Posterior cingulate gyrus (tissue), 11 donors: ENCODE results near the gene MAP2K5.
"Not testable (repeated sequence)": the region's sequence is repeated elsewhere in the genome, so short reads cannot be mapped to it uniquely, and the experiment has no call there.

Experiments
- DNase-seq, 10 donors: peaks; one replicate each; pipeline versions ENCODE4 v3.0.0 to v3.0.0-alpha.2; 2020 to 2021; ENCODE audit warnings: mixed read lengths in 3 of 10
- intact Hi-C: fragments of 100-400 bp; cut with DNase I; formaldehyde crosslinking; loops from one replicate; pipeline ENCODE4 v1.15.1; 2023

The MAP2K5 gene

GRCh38 chr15:67590191-67590590 is 47.7 kb downstream of the MAP2K5 start:
- intact Hi-C loops, result no loop called here
- no peak for DNase-seq

GRCh38 chr15:67592245-67592644 is 49.7 kb downstream of the MAP2K5 start:
- intact Hi-C loops, result no loop called here
- no peak for DNase-seq

GRCh38 chr15:67593562-67593961 is 51.1 kb downstream of the MAP2K5 start:
- intact Hi-C loops, result no loop called here
- no peak for DNase-seq

GRCh38 chr15:67594770-67595169 is 52.3 kb downstream of the MAP2K5 start:
- intact Hi-C loops, result no loop called here
- no peak for DNase-seq

DNA sequence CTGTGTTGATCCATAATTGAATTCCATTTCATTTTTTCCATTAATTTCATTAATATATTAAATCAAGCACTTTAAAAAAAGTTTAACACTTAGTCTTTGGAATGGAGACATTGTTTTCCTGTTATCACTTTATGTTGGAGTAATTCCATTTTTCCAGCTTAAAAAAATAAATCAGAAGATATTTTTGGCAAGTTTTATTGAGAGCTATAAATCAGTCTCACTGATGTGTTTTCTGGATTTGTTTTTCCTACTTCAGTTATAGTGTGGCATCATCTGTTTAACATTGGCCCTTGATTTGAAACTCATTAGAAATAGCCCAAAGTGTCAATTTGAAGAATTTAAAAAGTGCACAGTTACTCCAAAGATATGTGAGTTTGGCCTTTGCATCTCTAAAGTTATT is 53.1 kb downstream of the MAP2K5 start:
- no peak for DNase-seq
- intact Hi-C loops, result no loop called here

DNA sequence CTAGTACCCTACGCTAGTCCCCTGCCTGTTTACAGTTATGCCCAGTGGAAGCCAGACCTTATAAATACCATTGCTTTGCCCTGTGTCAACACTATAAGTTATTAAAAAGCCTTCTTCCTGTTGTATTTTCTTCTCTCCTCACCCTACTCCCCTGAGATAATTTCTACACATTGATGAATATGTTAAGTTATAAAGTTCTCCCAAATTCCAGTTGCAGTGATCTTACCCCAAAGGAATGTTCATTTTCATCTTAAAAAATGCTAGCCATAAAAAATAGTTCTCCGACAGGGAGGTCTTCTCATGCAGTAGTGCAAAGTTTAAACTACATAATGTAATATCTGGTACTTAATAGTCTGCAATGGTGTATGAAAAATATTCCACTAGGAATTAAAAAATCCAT is 58.6 kb downstream of the MAP2K5 start:
- intact Hi-C loops, result no loop called here
- no peak for DNase-seq

- intact Hi-C loops, result no loop called here
- DNase-seq, result no peak
Observed at GRCh38 chr15:67603063-67603462, 60.6 kb downstream of the MAP2K5 start.

DNA sequence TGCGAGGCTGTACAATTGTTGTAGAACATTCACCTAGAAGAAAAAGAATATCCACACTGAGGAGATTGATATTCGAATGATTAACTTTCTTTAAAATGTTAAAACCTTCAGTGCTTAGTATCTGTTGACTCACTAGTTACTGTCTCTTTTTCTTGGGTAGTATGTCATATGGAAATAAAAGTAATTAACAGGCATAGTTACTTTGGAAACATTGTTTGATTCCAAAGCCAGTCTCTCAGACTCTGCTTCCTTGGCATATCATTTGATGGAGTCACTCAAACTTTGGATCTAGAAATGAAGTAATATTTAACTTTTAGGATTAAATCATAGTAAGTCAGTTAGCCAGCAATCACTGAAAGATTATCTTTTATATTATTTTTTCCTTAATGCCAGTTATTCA is 63.4 kb downstream of the MAP2K5 start:
- no peak for DNase-seq
- intact Hi-C loops, result no loop called here

DNA sequence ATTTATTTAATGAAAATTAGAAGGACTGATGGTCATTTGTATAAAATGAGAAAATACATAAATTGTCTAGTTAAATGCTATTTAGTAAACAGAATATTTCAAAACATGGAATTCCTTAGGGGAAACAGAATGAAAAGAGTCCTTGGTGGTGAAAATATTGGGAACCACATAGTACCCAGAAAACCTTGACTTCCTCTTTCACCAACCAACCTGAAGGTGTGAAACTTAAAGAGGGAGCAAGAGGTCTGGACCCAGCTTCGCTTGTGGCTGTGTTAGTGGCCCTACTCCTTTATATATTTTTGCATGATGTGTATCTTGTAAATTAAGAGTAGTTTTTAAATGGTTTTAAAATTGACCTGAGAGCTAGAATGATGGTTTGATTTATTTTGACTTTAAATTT is 64.2 kb downstream of the MAP2K5 start:
- DNase-seq, result no peak
- intact Hi-C loops, result no loop called here

- intact Hi-C loops, result no loop called here
- no peak for DNase-seq
Observed at GRCh38 chr15:67607329-67607728, 64.8 kb downstream of the MAP2K5 start.

- no peak for DNase-seq
Observed at GRCh38 chr15:67607959-67608637, 65.6 kb downstream of the MAP2K5 start.

GRCh38 chr15:67608638-67608959 is 66.1 kb downstream of the MAP2K5 start:
- no peak for DNase-seq
- intact Hi-C loops, result no loop called here

More at GRCh38 chr15:67607959-67608637, 65.6 kb downstream of the MAP2K5 start:
- intact Hi-C loops, result no loop called here

GRCh38 chr15:67611370-67612369 is 69.2 kb downstream of the MAP2K5 start:
- intact Hi-C loops, result no loop called here
- no peak for DNase-seq

- intact Hi-C loops, result no loop called here
- DNase-seq, result no peak
Observed at GRCh38 chr15:67613211-67613610, 70.7 kb downstream of the MAP2K5 start.

- intact Hi-C loops, result no loop called here
- DNase-seq, result no peak
Observed at GRCh38 chr15:67613708-67614107, 71.2 kb downstream of the MAP2K5 start.

- intact Hi-C loops, DNase-seq: not testable (repeated sequence)
Observed at GRCh38 chr15:67615131-67615534, 72.6 kb downstream of the MAP2K5 start.

- intact Hi-C loops, result no loop called here
- no peak for DNase-seq
Observed at GRCh38 chr15:67618297-67618696, 75.8 kb downstream of the MAP2K5 start.

GRCh38 chr15:67622110-67622509 is 79.6 kb downstream of the MAP2K5 start:
- DNase-seq, result no peak
- intact Hi-C loops, result no loop called here

DNA sequence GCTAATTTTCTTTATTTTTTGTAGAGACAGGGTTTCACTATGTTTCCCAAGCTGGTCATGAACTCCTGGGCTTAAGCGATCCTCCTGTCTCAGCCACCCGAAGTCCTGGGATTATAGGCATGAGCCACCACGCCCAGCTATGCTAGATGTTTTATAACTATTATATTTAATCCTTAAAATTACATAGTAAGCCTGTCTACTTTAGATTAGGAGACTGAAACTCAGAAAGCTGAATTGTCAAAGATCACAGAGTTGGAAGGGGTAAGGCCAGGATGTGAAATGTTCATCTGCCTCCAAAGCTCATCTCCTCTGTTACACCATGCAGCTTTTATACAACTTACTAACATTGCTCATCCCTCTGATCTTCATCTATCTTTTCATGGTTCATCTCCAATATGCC is 89.8 kb downstream of the MAP2K5 start:
- intact Hi-C loops, result no loop called here
- no peak for DNase-seq

GRCh38 chr15:67635950-67636349 is 93.4 kb downstream of the MAP2K5 start:
- peak in 1 of 10 donors; percentile 73 for DNase-seq
- intact Hi-C loops, result loop anchor here (1.0 kb wide), 1 partner anchor 11 kb away; no protein-coding TSS in a partner anchor

DNA sequence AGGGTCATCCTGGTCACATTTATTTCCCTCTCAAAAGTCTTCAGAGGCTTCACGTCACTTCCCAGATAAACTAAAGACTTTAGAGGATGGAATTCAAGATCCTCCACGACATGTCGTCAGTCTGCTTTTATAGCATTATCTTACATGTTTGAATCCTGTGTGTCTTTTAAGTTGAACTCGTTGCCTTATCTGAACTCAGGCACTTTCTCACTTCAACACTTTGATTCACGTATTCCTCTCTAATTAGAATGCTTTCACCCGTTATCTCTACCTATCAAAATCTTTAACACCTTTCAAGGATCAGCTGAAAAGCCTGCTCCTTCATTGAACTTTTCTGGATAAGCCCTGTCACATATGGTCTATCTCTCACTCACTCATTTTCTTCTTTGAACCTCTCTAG is 97.1 kb downstream of the MAP2K5 start:
- intact Hi-C loops, result no loop called here
- DNase-seq, result no peak

DNA sequence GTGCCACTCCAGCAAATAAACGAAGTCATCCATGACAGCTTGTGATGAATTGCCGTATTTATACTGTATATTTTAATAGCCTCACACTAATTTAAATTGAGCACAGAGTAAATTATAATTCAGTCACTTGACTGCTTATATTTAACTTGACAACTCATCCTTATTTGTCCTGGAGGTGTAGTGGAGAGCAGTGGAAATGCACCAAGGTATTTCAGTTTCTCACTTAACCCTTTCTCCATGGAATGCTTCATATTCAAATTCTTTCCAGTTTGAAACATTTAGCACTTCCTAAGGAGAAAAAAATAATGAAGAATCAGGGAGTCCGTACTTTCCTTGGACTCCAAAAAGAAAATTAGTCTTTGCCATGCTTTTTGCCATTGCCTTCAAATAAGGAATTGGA is 99.0 kb downstream of the MAP2K5 start:
- intact Hi-C loops, result no loop called here

More for the DNA sequence above, 99.0 kb downstream of the MAP2K5 start:
- no peak for DNase-seq
